Measurements from ENCODE around the gene ALDH9A1. TPM values are rescaled to one million over a fixed set of nuclear protein-coding genes. Genes with fewer than 3 reads are reported as not detected.

Gene ALDH9A1
- total and polyA plus RNA-seq, 2 donors (not counting 1 experiment from before 2014, with no cell fraction given), result 217 to 270 TPM

DNA sequence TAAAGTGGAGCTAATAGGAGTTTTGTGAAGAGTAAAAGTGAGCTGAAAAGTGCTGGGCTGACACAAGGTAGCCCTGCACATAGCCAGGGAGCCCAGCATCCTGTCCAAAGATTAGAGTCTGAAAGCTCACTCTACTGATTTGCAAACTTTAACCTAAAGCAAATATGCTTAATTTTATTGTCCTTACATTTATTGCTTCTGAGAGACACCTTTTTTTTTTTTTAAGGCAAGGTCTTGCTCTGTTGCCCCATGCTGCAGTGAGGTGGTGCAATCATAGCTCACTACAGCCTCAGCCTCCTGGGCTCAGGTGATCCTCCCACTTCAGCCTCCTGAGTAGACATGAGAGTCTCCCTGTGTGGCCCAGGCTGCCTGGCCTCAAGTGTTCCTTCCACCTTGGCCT is 50.8 kb downstream of the ALDH9A1 start:
- H4K20me1 ChIP-seq (ENCODE audit: control insufficient read depth, extremely low read depth, insufficient read depth, low read length), result no peaks in the 10 kb centered on the region

GRCh38 chr1:165645654-165646366 is 52.6 kb downstream of the ALDH9A1 start:
- peak in 1 of 2 donors; percentile 25 for DNase-seq (ENCODE audit: low read depth in 2 of 2)
- no peaks in the 10 kb centered on the region for H3K27me3 ChIP-seq (ENCODE audit: control insufficient read depth, insufficient read depth, low read length)
- peaks cover 53% of the 10 kb centered on the region for H3K79me2 ChIP-seq (ENCODE audit: control insufficient read depth, insufficient read depth, low read length)
- no peak overlapping the region for H3K9ac ChIP-seq (ENCODE audit: insufficient read depth, low read length)
- no peaks in the 10 kb centered on the region for H3K9me3 ChIP-seq (ENCODE audit: control insufficient read depth, insufficient read depth, low read depth, low read length)
- H2AFZ ChIP-seq (ENCODE audit: low read length), result no peak overlapping the region
- no peak overlapping the region for H3K27ac ChIP-seq (ENCODE audit: insufficient read depth, low read length)
- no peak overlapping the region for H3K4me2 ChIP-seq (ENCODE audit: extremely low read depth, insufficient read depth, low read length)
- peaks cover 6% of the 10 kb centered on the region for H3K36me3 ChIP-seq (ENCODE audit: control insufficient read depth, insufficient read depth, low read length)
- no peak for TF ChIP-seq EZH2 (IDR thresholded peaks at IDR 0.05; ENCODE audit: low read length, missing control alignments)
- TF ChIP-seq CTCF (conservative IDR thresholded peaks at IDR 0.05 in 1 of 2, IDR thresholded peaks at IDR 0.05 in 1 of 2; ENCODE audit: low read depth in 1 of 2, low read length in 2 of 2), result no peak
- H3K4me1 ChIP-seq (ENCODE audit: control insufficient read depth, extremely low read depth, insufficient read depth, low read length), result peaks cover 2% of the 10 kb centered on the region
- no peaks in the 10 kb centered on the region for H4K20me1 ChIP-seq (ENCODE audit: control insufficient read depth, extremely low read depth, insufficient read depth, low read length)
- H3K4me3 ChIP-seq (replicated peaks in 1 of 4; ENCODE audit: control extremely low read depth in 1 of 4, insufficient read depth in 1 of 4, low read depth in 3 of 4, low read length in 4 of 4), result no peak overlapping the region

More for the DNA sequence above, 50.8 kb downstream of the ALDH9A1 start:
- H3K36me3 ChIP-seq (ENCODE audit: control insufficient read depth, insufficient read depth, low read length), result peaks cover 8% of the 10 kb centered on the region
- H2AFZ ChIP-seq (ENCODE audit: low read length), result no peak overlapping the region
- no peak overlapping the region for H3K27ac ChIP-seq (ENCODE audit: insufficient read depth, low read length)
- no peaks in the 10 kb centered on the region for H3K4me1 ChIP-seq (ENCODE audit: control insufficient read depth, extremely low read depth, insufficient read depth, low read length)
- H3K79me2 ChIP-seq (ENCODE audit: control insufficient read depth, insufficient read depth, low read length), result peaks cover 41% of the 10 kb centered on the region
- no peak overlapping the region for H3K9ac ChIP-seq (ENCODE audit: insufficient read depth, low read length)
- no peaks in the 10 kb centered on the region for H3K9me3 ChIP-seq (ENCODE audit: control insufficient read depth, insufficient read depth, low read depth, low read length)
- TF ChIP-seq EZH2 (IDR thresholded peaks at IDR 0.05; ENCODE audit: low read length, missing control alignments) (no peak), CTCF (conservative IDR thresholded peaks at IDR 0.05 in 1 of 2, IDR thresholded peaks at IDR 0.05 in 1 of 2; ENCODE audit: low read depth in 1 of 2, low read length in 2 of 2) (no peak)
- H3K4me3 ChIP-seq (replicated peaks in 1 of 4; ENCODE audit: control extremely low read depth in 1 of 4, insufficient read depth in 1 of 4, low read depth in 3 of 4, low read length in 4 of 4), result no peak overlapping the region
- no peak overlapping the region for H3K4me2 ChIP-seq (ENCODE audit: extremely low read depth, insufficient read depth, low read length)
- DNase-seq (ENCODE audit: low read depth in 2 of 2), result no peak
- no peaks in the 10 kb centered on the region for H3K27me3 ChIP-seq (ENCODE audit: control insufficient read depth, insufficient read depth, low read length)

GRCh38 chr1:165644064-165644735 is 54.2 kb downstream of the ALDH9A1 start:
- Histone ChIP-seq H3K4me1 (ENCODE audit: control insufficient read depth, extremely low read depth, insufficient read depth, low read length) (peaks cover 4% of the 10 kb centered on the region), H3K9ac (ENCODE audit: insufficient read depth, low read length) (no peak overlapping the region), H3K4me2 (ENCODE audit: extremely low read depth, insufficient read depth, low read length) (no peak overlapping the region), H2AFZ (ENCODE audit: low read length) (no peak overlapping the region), H3K36me3 (ENCODE audit: control insufficient read depth, insufficient read depth, low read length) (peaks cover 4% of the 10 kb centered on the region), H3K9me3 (ENCODE audit: control insufficient read depth, insufficient read depth, low read depth, low read length) (no peaks in the 10 kb centered on the region), H3K27me3 (ENCODE audit: control insufficient read depth, insufficient read depth, low read length) (no peaks in the 10 kb centered on the region), H4K20me1 (ENCODE audit: control insufficient read depth, extremely low read depth, insufficient read depth, low read length) (no peaks in the 10 kb centered on the region), H3K4me3 (replicated peaks in 1 of 4; ENCODE audit: control extremely low read depth in 1 of 4, insufficient read depth in 1 of 4, low read depth in 3 of 4, low read length in 4 of 4) (no peak overlapping the region), H3K79me2 (ENCODE audit: control insufficient read depth, insufficient read depth, low read length) (peaks cover 63% of the 10 kb centered on the region), H3K27ac (ENCODE audit: insufficient read depth, low read length) (no peak overlapping the region)
- no peak for DNase-seq (ENCODE audit: low read depth in 2 of 2)
- no peak for TF ChIP-seq CTCF (conservative IDR thresholded peaks at IDR 0.05 in 1 of 2, IDR thresholded peaks at IDR 0.05 in 1 of 2; ENCODE audit: low read depth in 1 of 2, low read length in 2 of 2)
- TF ChIP-seq EZH2 (IDR thresholded peaks at IDR 0.05; ENCODE audit: low read length, missing control alignments), result no peak
